Ramos (cell line): Measurements from ENCODE around the gene PTBP2.

Source experiments
- in situ Hi-C: fragments of 300-500 bp; cut with MboI; formaldehyde crosslinking; loops from one replicate; pipeline ENCODE4 v1.14.3; 2022; ENCODE audit warnings: low sequenced_read_pairs; ENCODE audit not compliant: unreplicated experiment

PTBP2 gene

DNA sequence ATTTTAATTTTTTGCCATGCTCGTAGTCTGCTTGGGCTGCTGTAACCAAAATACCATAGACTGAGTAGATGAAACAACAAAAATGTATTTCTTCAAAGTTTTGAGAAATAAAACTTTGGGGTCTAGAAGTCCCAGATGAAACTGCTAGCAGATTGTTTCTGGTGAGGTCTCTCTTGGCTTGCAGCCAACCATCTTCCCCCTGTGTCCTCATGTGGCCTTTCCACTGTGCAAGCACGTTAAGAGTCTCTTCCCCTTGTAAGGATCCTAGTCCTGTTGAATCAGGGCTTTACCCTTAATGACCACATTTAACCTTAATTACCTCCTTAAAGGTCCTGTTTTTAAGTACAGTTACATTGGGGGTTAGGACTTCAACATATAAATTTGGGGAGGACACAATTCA is 86.6 kb downstream of the PTBP2 start:
- in situ Hi-C loops: no loop called here

GRCh38 chr1:96815914-96816313 is 94.3 kb downstream of the PTBP2 start:
- in situ Hi-C loops: no loop called here

DNA sequence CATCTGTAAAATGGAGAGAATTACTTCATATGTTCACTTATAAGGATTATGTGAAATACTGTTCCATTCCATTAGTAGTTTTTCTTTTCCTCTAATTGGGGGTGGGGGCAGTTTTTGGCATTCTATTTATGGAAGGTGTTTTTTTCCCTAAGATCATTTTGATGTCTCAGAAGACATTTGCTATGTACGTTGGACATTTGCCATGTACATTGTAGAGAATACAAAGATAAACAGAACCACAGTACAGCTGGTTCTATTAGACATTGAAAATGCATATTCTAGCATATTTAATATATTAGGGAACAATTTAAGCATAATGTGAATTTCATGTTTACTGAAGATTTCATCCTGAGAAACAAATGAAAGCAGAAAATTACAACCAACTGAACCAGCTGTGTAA is 98.5 kb downstream of the PTBP2 start:
- in situ Hi-C loops: no loop called here

- in situ Hi-C loops: no loop called here
Observed at GRCh38 chr1:96820671-96821070, 99.1 kb downstream of the PTBP2 start.

- in situ Hi-C loops: loop anchor here (25.0 kb wide), 1 partner anchor 588 kb away; no protein-coding TSS in a partner anchor
Observed at GRCh38 chr1:96825231-96825630, 103.6 kb downstream of the PTBP2 start.

- in situ Hi-C loops: loop anchor here (25.0 kb wide), 1 partner anchor 589 kb away; no protein-coding TSS in a partner anchor
Observed at GRCh38 chr1:96825950-96826576, 104.5 kb downstream of the PTBP2 start.

DNA sequence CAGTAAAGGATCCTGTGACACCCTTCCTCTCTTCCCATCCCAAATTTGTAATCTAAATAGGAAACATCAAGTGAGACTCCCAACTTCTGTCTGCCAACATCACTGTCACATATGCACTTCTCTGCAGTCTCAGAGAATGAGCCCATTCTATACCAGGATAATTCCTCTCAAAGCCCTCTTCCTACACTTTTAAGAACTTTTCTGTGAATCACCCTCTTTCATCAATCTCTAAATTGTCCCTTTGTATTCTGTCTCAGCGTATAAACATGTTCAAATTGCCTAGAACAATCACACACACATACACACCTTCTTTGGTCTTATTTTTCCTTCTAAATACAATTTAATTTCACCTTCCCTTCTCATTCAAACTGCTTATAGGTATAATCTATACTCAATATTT is 111.8 kb downstream of the PTBP2 start:
- in situ Hi-C loops: loop anchor here (25.0 kb wide), 1 partner anchor 596 kb away; no protein-coding TSS in a partner anchor

GRCh38 chr1:96834986-96835385 is 113.4 kb downstream of the PTBP2 start:
- in situ Hi-C loops: loop anchor here (25.0 kb wide), 1 partner anchor 598 kb away; no protein-coding TSS in a partner anchor

DNA sequence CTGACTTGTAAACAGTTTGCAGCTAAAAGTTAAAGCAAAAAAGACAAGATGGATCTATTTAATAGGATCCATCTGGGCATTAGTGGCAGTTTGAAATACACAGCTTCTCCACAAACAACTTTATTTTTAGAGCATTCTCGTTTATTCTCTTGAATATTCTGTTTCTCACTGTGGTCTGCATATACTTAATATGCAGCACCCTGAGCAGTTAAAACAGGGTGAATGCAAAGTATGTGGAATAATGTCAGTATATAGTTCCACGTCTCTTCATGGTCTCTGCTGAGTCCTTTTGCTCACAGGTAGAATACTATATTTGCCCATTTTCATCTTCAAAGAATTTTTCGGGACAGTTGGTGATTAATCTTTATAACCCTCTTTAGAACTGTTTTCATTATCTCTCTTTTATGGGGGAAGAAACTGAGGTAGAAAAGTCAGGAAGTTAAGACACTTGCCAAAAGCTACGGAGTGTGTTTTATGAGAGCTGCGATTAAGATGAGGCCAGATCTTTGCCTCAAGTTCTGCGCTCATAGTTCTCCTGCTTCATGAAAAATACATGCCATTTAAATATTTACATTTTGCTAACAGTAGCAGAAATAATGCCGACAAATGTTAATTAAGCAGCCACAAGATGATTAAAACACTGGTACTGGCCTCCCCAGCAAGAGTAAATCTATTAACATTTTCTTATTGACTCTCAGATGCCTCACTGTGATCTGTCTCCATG is 115.6 kb downstream of the PTBP2 start:
- in situ Hi-C loops: loop anchor here (25.0 kb wide), 1 partner anchor 600 kb away; no protein-coding TSS in a partner anchor

GRCh38 chr1:96837781-96838216 is 116.2 kb downstream of the PTBP2 start:
- in situ Hi-C loops: loop anchor here (25.0 kb wide), 1 partner anchor 600 kb away; no protein-coding TSS in a partner anchor

DNA sequence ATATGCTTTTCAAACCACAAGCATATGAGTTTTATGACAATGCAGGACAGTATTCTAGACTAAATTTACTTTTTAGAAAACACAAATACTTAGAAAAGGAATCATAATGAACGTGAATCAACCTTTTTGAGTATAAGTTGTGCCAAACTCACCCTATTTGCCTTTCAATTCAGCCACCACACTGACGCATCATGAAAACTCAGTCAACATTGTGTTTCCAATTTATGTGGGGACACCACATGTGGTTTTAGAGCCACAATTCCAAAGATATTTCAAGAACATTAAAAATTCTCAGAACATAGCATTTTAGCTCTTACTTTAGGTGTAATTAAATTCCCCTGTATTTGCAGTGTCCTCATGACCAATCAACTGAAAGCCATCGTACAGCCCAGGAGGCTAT is 118.8 kb downstream of the PTBP2 start:
- in situ Hi-C loops: loop anchor here (25.0 kb wide), 1 partner anchor 603 kb away; no protein-coding TSS in a partner anchor

GRCh38 chr1:96842215-96842614 is 120.6 kb downstream of the PTBP2 start:
- in situ Hi-C loops: loop anchor here (25.0 kb wide), 1 partner anchor 605 kb away; no protein-coding TSS in a partner anchor

DNA sequence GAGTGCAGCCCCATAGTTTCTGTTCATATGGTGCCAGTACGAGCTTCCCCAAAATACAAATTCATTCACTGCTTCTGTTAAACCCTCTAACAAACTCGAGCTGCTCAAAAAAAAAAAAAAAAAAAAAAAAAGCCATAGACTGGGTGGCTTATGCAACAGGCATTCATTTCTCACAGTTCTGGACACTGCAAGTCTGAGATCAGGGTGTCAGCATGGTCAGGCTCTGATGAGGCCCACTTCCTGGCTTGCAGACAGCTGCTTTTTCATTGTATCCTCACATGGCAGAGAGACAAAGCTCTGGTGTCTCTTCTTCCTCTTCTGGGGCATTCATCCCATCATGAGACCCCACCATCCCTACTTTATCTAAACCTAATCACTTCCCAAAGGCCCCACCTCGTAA is 121.6 kb downstream of the PTBP2 start:
- in situ Hi-C loops: loop anchor here (25.0 kb wide), 1 partner anchor 606 kb away; no protein-coding TSS in a partner anchor

DNA sequence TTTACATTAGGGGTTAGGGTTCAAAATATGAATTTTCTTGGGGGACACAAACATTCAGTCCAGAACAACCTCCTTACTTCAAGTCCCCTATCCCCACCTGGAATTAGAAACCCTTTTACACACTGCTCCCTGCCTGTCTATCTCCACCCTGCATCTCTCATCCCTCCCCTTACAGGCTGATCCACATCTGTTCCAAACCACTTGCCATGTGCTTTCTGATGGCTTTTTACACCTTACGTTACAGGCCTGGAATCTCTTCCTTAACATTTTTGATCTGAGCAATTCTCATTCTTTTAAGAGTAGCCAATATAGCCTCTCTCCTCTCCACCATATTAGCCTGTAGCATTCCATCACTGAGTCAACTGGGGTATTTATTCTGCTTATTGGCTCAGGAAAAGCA is 122.0 kb downstream of the PTBP2 start:
- in situ Hi-C loops: loop anchor here (25.0 kb wide), 1 partner anchor 606 kb away; no protein-coding TSS in a partner anchor

- in situ Hi-C loops: loop anchor here (25.0 kb wide), 1 partner anchor 608 kb away; no protein-coding TSS in a partner anchor
Observed at GRCh38 chr1:96845464-96845863, 123.9 kb downstream of the PTBP2 start.

GRCh38 chr1:96861836-96862235 is 140.3 kb downstream of the PTBP2 start:
- in situ Hi-C loops: no loop called here

DNA sequence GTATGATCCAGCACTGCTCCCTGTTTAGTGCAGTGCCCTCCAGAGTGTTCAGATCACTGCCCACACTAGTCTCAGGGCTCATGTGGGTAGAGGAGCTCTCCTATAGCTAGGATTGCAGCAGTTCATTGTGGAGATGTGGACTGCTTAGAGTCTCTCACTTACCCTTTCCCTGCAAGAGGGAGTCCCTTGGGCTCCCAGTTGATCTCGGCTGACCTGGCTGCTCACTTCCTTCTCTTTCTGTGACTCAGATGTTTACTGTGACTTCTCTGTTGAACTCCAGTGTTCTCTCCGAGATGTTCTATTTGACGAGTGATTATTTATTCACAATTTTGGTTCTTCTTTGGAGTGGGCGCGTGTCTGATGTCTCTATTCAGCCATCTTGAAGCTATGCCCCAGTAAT is 141.9 kb downstream of the PTBP2 start:
- in situ Hi-C loops: no loop called here
